ENCODE data around the gene WDR33.

The WDR33 gene

GRCh38 chr2:127697482-127698180 is 113.3 kb downstream of the WDR33 start:
- peaks cover 3% of the 10 kb centered on the region; the same call in 1 of the 2 replicates for H3K79me2 ChIP-seq (ENCODE audit: insufficient read depth, low read depth)
- no peaks in the 10 kb centered on the region for H3K36me3 ChIP-seq (ENCODE audit: insufficient read depth)
- no peak overlapping the region for H2AFZ ChIP-seq (ENCODE audit: low read depth)
- H3K9ac ChIP-seq: no peak overlapping the region
- no peak overlapping the region for H3K27ac ChIP-seq
- TF ChIP-seq CTCF (conservative IDR thresholded peaks at IDR 0.05; ENCODE audit: low read depth, low read length): no peak
- H3K4me1 ChIP-seq (ENCODE audit: low read depth, poor library complexity, severe bottlenecking): peaks cover 12% of the 10 kb centered on the region
- no peak overlapping the region for H3K4me2 ChIP-seq
- no peaks in the 10 kb centered on the region for H3K27me3 ChIP-seq (ENCODE audit: insufficient read depth, low read depth)
- H3K4me3 ChIP-seq (IDR thresholded peaks at IDR 0.05; ENCODE audit: insufficient read depth, low read depth, low read length): no peak overlapping the region
- H4K20me1 ChIP-seq (ENCODE audit: insufficient read depth): no peaks in the 10 kb centered on the region

- no peak for TF ChIP-seq CTCF (conservative IDR thresholded peaks at IDR 0.05; ENCODE audit: low read depth, low read length)
- H3K27me3 ChIP-seq (ENCODE audit: insufficient read depth, low read depth): no peaks in the 10 kb centered on the region
- no peaks in the 10 kb centered on the region for H3K36me3 ChIP-seq (ENCODE audit: insufficient read depth)
- H3K4me1 ChIP-seq (ENCODE audit: low read depth, poor library complexity, severe bottlenecking): peaks cover 8% of the 10 kb centered on the region
- no peaks in the 10 kb centered on the region for H3K79me2 ChIP-seq (ENCODE audit: insufficient read depth, low read depth)
- no peak overlapping the region for H3K27ac ChIP-seq
- no peak overlapping the region for H3K4me2 ChIP-seq
- no peak overlapping the region for H3K4me3 ChIP-seq (IDR thresholded peaks at IDR 0.05; ENCODE audit: insufficient read depth, low read depth, low read length)
- no peak overlapping the region for H2AFZ ChIP-seq (ENCODE audit: low read depth)
- H3K9ac ChIP-seq: no peak overlapping the region
- H4K20me1 ChIP-seq (ENCODE audit: insufficient read depth): no peaks in the 10 kb centered on the region
Measured at GRCh38 chr2:127695491-127696472, 115.2 kb downstream of the WDR33 start.

GRCh38 chr2:127694986-127695385 is 116.0 kb downstream of the WDR33 start:
- Histone ChIP-seq H3K27me3 (ENCODE audit: insufficient read depth, low read depth) (no peaks in the 10 kb centered on the region), H3K27ac (no peak overlapping the region), H4K20me1 (ENCODE audit: insufficient read depth) (no peaks in the 10 kb centered on the region), H2AFZ (ENCODE audit: low read depth) (no peak overlapping the region), H3K36me3 (ENCODE audit: insufficient read depth) (no peaks in the 10 kb centered on the region), H3K79me2 (ENCODE audit: insufficient read depth, low read depth) (no peaks in the 10 kb centered on the region), H3K9ac (no peak overlapping the region), H3K4me1 (ENCODE audit: low read depth, poor library complexity, severe bottlenecking) (peaks cover 4% of the 10 kb centered on the region), H3K4me2 (no peak overlapping the region), H3K4me3 (IDR thresholded peaks at IDR 0.05; ENCODE audit: insufficient read depth, low read depth, low read length) (no peak overlapping the region)
- no peak for TF ChIP-seq CTCF (conservative IDR thresholded peaks at IDR 0.05; ENCODE audit: low read depth, low read length)

- TF ChIP-seq CTCF (conservative IDR thresholded peaks at IDR 0.05; ENCODE audit: low read depth, low read length): no peak
- Histone ChIP-seq H2AFZ (ENCODE audit: low read depth) (no peak overlapping the region), H3K27me3 (ENCODE audit: insufficient read depth, low read depth) (no peaks in the 10 kb centered on the region), H3K27ac (no peak overlapping the region), H3K36me3 (ENCODE audit: insufficient read depth) (no peaks in the 10 kb centered on the region), H3K79me2 (ENCODE audit: insufficient read depth, low read depth) (no peaks in the 10 kb centered on the region), H3K4me3 (IDR thresholded peaks at IDR 0.05; ENCODE audit: insufficient read depth, low read depth, low read length) (no peak overlapping the region), H4K20me1 (ENCODE audit: insufficient read depth) (no peaks in the 10 kb centered on the region), H3K4me1 (ENCODE audit: low read depth, poor library complexity, severe bottlenecking) (no peaks in the 10 kb centered on the region), H3K4me2 (no peak overlapping the region), H3K9ac (no peak overlapping the region)
Measured at GRCh38 chr2:127690696-127691095, 120.3 kb downstream of the WDR33 start.
